ENCODE measurements around the gene CEMP1. TPM values are rescaled to one million over a fixed set of nuclear protein-coding genes. Genes with fewer than 3 reads are reported as not detected.
"Not testable (repeated sequence)": the region's sequence is repeated elsewhere in the genome, so short reads cannot be mapped to it uniquely, and the experiment has no call there.

CEMP1 gene
- total RNA-seq, 4 donors from 2014 or later, result 3.6 to 7.8 (median 3.6) TPM

- Histone ChIP-seq H3K4me1 (peaks cover 14 to 39% of the 10 kb centered on the region in 2 donors), H3K27me3 (no peaks in the 10 kb centered on the region), H3K4me3 (replicated peaks in 1 of 3) (no peak overlapping the region), H3K36me3 (no peaks in the 10 kb centered on the region), H3K9me3 (no peaks in the 10 kb centered on the region), H3K27ac (peak overlapping the region in 2 of 3 donors; percentile 50 to 92)
- WGBS, 2 donors, result 89 to 92% methylated on average over 11 of the region's 11 CpGs
- TF ChIP-seq CTCF (IDR thresholded peaks at IDR 0.05) (no peak), POLR2A (IDR thresholded peaks at IDR 0.05) (no peak)
- no peak for DNase-seq
- intact Hi-C loops (cut with DNase I), result no loop called here
These were observed 2.7 kb upstream of the CEMP1 start for GRCh38 chr16:2533912-2534311.

GRCh38 chr16:2533142-2533755, 2.0 kb upstream of the CEMP1 start:
- H3K36me3 ChIP-seq; H3K9me3 ChIP-seq; H3K27me3 ChIP-seq; intact Hi-C loops (cut with DNase I); H3K4me3 ChIP-seq (replicated peaks in 1 of 3): not testable (repeated sequence)
- peak in 1 of 2 donors; percentile 29 for DNase-seq
- 34 to 44% methylated on average over 16 of the region's 16 CpGs for WGBS, 2 donors
- Histone ChIP-seq H3K4me1 (peaks cover 11 to 36% of the 10 kb centered on the region in 2 donors), H3K27ac (peak overlapping the region; percentile 88 to 95 (median 92))

GRCh38 chr16:2532494-2533141, 1.4 kb upstream of the CEMP1 start:
- H3K9me3 ChIP-seq, result no peaks in the 10 kb centered on the region
- DNase-seq, result peak; percentile 93 to 94
- peaks cover 0 to 9% of the 10 kb centered on the region in 2 donors for H3K36me3 ChIP-seq
- no peaks in the 10 kb centered on the region for H3K27me3 ChIP-seq
- peaks cover 11 to 36% of the 10 kb centered on the region in 2 donors for H3K4me1 ChIP-seq
- H3K27ac ChIP-seq, result peak overlapping the region; percentile 88 to 95 (median 92)
- TF ChIP-seq CTCF (IDR thresholded peaks at IDR 0.05) (no peak), POLR2A (IDR thresholded peaks at IDR 0.05) (peak in 1 of 2 donors; percentile 65)
- H3K4me3 ChIP-seq (replicated peaks in 1 of 3), result peak overlapping the region; percentile 18 to 46 (median 35)
- intact Hi-C loops (cut with DNase I), result no loop called here
- 1 to 2% methylated on average over 35 to 37 of the region's 37 CpGs for WGBS, 2 donors

GRCh38 chr16:2531696-2532493, 687 bp upstream of the CEMP1 start:
- Histone ChIP-seq H3K9me3 (no peaks in the 10 kb centered on the region), H3K4me3 (replicated peaks in 1 of 3) (peak overlapping the region; percentile 18 to 46 (median 35)), H3K27ac (peak overlapping the region; percentile 88 to 95 (median 92)), H3K4me1 (peaks cover 7 to 33% of the 10 kb centered on the region in 2 donors), H3K27me3 (no peaks in the 10 kb centered on the region), H3K36me3 (peaks cover 0 to 9% of the 10 kb centered on the region in 2 donors)
- no peak for TF ChIP-seq CTCF (IDR thresholded peaks at IDR 0.05)
- TF ChIP-seq POLR2A (IDR thresholded peaks at IDR 0.05), result peak; percentile 17 to 76
- intact Hi-C loops (cut with DNase I), result no loop called here
- peak; percentile 99 to 100 for DNase-seq
- WGBS, 2 donors, result 0 to 2% methylated on average over 7 to 65 of the region's 84 CpGs

- intact Hi-C loops (cut with DNase I), result no loop called here
- WGBS, 2 donors, result 84 to 87% methylated on average over 8 to 14 of the region's 14 CpGs
- peaks cover 7 to 27% of the 10 kb centered on the region in 2 donors for H3K4me1 ChIP-seq
- no peak for DNase-seq
- peak overlapping the region in 2 of 3 donors; percentile 70 to 92 for H3K27ac ChIP-seq
- TF ChIP-seq CTCF (IDR thresholded peaks at IDR 0.05), result no peak
- no peak for TF ChIP-seq POLR2A (IDR thresholded peaks at IDR 0.05)
- H3K9me3 ChIP-seq, result no peaks in the 10 kb centered on the region
- no peak overlapping the region for H3K4me3 ChIP-seq (replicated peaks in 1 of 3)
- H3K36me3 ChIP-seq, result peaks cover 0 to 13% of the 10 kb centered on the region in 2 donors
- no peaks in the 10 kb centered on the region for H3K27me3 ChIP-seq
These were observed 434 bp downstream of the CEMP1 start for GRCh38 chr16:2530629-2531318.

Data from thyroid gland (tissue), 4 donors.